Measurements from ENCODE around the gene RSAD1.

RSAD1 gene

DNA sequence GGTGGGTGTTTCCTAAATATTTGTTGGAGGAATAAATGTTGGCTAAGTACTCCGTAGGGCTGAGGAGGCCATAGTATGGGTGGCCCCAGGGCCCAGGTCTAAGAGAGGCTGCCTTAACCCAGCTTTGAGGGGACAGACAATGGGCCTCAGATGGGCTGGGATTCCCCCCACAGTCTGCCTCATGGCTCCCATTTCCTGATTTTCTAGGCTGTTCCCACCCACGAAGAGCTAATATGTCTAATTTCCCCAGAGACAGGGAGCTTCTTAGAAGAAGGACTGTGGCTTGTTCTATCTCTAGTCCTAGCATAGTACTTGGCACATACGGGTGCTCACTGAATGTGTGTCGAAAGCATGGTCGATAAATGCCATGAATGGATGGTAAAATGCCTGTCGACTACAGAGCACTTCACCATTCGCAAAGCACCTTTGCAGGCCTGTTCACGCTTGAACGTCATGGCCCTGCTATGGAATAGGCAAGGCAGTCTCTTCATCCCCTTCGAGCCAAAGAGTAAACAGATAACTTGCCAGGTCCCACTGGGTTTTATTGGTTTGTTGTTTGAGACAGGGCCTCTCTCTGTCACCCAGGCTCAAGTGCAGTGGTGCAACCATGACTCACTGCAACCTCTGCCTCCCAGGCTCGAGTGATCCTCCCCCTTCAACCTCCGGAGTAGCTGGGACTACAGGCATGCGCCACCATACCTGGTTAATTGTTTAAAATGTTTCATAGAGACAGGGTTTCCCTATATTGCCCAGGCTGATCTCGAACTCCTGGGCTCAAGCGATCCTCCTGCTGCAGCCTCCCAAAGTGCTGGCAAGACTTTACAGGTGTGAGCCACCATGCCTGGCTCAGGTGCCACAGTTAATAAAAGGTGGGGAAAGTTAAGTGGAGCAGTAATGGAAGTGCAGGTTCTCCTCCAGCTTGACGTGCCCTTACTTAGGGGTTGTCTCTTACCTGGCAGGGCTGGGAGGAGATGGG is 19.7 kb upstream of the RSAD1 start:
- DNase-seq, result no peak

DNA sequence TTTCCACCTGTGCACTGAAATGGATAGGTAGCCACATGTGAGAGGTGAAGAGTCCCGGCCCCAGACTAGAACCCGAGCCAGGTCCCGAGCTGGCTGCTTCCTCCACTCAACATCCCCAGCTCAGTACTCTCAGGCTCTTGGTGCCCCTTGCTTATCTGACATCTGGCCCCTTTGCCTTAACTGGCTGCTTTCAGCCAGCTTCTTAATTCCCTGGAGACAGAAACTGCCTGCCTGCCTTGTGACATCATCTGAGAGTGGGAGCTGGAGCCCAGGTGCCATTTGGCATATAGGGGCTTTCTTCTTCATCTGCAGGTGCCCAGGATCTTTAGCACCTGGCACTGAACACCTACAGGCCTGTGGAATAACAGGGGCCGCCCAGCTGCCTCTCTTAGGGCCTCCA is 18.9 kb upstream of the RSAD1 start:
- no peak for DNase-seq

DNA sequence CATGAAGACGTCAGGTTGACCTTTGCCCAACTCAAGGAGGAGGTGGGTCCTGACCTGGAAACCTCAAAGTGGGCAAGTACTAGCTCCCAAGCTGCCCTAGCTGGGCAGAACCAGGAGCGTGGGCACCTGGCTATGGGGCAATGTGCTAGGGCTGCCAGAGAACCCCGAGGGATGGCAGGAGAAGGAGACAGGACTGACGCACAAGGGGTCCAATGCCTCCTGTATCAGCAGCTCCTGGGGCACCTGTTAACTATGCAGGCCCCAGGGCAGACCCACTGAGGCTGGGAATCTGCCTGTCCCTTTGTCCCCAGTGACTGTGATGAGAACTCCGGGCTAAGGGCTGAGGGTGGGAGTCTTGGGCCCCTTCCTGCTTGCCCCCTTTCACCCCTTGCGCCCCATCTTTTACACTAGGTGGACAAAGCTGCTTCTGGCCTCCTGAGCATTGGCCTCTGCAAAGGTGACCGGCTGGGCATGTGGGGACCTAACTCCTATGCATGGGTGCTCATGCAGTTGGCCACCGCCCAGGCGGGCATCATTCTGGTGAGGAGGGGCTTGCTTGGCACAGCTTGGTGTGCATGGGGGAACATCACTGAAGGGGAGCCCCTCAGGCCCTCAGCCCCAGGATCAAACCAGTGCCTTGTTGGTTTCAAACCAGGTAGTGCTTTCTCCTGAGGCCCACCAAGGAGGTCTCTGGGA is 17.7 kb upstream of the RSAD1 start:
- DNase-seq, result no peak

DNA sequence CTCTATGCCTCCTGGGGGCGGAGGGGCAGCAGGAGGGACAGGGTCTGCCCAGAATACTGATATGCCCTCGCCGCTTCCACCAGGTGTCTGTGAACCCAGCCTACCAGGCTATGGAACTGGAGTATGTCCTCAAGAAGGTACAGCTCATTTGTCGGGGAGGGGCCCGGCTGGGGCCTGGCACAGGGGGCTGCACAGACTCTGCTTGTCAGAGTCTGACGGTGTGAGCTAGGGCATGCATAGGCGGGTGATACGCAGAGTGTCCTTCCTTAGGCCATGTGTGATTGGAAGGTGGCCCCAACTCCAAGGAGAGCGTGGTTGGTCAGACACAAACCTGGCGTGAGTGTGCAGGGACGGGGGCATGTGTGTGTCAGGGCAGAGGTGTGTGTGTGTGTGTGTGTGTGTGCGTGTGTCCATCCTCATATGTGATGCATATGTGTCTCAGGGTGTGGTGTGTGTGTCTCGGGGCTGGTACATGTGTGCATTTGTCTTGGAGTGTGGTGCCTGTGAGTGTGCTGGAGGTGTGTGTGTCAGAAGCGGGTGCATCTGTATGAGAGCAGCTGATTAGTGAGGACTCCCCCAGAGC is 17.0 kb upstream of the RSAD1 start:
- no peak for DNase-seq

DNA sequence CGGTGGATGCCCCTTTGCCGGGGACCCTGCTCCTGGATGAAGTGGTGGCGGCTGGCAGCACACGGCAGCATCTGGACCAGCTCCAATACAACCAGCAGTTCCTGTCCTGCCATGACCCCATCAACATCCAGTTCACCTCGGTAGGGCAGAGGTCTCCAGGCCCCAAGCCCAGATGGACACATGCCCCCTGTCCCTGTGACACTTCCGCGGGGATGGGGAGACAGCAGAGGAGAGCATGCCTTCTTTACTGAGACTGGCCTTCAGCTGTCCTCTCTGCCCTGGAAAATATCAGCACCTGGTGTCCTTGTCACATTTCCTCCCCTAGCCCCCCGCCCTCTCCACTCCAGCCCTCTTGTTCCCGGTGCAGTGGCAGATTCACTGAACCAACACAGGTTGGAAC is 16.2 kb upstream of the RSAD1 start:
- DNase-seq, result no peak

DNA sequence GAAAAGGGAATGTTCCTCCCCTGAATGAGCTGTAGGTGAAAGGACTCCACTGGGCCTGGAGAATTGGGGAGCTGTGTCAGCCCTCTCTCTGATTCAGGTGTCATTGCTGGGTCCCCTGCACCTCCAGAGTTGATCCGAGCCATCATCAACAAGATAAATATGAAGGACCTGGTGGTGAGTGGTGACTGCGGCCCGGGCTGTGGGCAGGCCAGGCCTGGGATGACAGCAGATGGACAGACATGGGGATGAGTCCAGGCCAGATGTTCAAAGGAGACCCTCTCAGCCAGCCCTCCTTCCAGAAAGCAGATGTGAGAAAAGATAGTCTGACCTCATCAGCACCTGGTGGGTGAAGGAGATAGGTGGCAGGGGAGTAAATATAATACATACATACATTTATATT is 14.5 kb upstream of the RSAD1 start:
- DNase-seq, result no peak

DNA sequence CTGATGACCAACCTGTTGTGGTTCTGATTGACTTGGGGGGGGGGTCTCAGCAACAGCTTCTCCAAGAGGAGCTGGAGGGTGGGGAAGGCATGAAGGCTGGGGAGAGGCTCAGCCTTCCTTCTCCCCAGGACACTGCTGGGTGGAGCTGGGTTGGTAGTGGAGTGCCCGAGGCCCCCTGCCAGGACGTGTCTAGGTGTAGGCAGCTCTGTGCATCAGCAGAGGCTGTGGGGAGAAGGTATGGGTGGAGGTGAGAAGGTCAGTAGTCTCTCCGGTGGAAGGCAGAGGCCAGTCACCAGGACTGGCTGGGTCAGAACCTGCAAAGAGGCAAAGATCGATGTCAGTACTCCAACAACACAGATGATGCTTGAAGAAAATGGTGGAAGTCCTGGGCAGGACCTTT is 13.9 kb upstream of the RSAD1 start:
- no peak for DNase-seq

DNA sequence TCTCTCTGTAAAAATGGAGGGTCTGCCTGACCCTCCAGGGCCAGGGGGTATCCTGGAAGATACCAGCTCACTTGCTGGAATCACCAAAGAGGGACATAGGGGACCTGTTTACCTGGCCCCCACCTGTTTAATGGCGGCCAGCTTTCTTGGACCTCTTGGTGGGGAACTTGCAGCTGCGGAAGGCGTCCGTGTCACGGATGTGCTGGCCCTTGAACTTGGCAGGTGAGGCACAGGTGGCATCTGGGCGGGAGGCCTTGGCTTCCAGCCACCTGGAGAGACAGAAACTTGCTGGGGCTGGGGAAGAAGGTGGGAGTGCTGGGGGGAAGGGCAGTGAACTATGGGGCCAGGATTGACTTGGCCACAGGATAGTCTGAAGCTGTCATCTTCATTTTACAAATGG is 13.5 kb upstream of the RSAD1 start:
- no peak for DNase-seq

DNA sequence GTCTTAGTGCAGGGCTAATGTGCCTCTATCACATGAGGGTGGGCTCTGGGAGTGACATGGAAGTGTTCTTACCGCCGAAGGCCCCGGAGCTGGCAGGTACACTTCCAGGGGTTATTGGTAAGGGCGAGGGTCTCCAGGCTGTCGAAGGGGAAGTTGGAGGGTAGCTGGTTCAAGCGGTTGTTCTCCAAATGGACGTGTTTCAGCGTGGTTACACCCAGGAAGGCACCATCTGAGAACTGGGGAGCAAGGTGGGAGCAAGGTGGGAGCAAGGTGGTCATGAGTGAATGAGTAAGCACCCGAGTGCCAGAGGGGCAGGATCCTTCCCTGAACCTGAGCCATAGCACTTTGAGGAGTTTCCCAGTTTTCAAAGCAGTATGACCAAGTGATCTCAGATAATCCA is 13.0 kb upstream of the RSAD1 start:
- DNase-seq, result no peak

DNA sequence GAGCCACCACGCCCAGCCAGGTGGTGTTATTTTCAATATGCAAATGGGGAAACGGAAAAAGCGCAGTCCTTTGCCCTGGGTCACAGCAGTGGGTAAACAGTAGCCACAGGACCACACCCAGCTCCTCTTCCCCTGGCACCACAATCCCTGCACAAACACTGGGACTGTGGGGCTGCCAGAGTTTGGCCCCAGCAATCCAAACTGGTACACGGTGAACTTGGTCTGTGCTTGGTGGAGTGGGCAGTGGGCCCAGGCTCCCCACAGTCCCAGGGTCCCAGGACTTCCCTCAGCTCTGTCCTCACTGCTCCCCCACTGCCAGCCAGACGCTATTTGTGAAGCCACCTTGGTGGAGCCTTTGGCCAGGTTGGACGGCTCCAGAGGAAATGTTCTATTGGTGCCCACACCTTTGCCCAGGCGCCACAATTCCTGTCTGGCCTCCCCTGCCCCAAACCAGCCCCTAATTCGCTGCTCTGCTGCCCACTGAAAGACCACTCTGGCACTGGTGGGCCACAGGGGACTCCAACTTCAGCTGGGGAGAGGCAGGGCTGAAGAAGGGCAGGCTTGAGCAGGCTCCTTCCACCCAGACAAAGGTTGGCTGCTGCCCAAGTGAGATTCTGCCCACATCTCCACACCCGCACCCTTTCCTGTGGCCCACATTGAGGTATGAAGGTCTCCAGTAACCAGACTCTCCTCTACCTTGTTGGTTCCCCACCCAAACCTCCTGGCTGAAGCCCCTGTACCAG is 12.1 kb upstream of the RSAD1 start:
- no peak for DNase-seq

DNA sequence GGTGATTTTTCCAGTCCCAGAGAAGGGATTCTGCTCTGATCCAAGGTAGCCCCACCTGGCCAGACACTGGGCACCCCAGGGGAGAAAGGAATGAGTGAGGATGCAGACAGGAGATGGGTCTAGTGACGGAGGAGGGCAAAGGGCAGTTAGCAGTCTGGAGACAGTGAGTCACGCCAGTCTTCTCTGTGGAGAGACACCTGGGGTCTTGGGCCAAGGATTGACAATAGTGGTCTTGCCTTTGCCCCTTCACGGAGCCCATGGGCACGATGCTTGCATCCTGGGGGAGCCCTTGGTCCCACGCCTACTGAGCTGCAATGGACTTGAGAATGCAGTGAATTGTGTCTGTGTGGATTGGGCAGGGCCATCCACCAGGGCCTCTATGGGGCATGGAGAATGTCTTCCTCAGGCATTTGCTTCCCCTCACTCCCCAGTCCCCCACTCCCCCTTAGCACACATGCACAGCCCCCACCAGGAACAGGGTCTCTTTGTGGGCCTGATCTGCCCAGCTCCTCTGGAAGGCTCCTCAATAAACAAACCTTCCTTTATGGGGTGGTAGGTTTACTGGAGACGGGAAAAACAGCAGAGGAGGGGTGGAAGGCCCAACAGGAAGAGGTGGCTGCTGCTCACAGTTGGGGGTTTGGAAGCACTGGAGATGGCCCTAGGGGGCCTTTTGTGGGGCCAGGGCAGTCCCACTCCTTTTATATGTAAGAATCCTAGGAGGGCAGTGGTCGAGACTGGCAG is 11.4 kb upstream of the RSAD1 start:
- DNase-seq, result no peak

DNA sequence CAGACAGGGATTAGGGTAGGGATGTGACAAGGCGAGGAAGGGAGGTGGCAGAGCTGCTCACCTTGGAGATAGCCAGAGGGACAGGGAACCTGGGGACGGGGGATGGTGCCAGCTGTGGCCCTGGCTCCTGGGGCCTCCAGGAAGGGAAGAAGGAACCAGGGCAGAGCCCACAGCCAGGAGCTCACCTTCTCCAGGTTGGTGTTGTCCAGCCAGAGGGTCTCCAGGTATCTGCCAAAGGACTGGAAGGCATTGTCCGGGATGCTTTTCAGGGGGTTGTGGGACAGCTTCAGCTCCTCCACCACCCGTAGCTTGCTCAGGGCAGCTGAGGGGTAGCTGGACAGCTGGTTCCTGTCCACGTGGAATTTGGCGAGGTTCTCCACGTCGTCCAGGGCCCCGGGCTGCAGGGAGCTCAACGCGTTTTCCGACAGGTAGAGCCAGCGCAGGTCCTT is 10.8 kb upstream of the RSAD1 start:
- no peak for DNase-seq

DNA sequence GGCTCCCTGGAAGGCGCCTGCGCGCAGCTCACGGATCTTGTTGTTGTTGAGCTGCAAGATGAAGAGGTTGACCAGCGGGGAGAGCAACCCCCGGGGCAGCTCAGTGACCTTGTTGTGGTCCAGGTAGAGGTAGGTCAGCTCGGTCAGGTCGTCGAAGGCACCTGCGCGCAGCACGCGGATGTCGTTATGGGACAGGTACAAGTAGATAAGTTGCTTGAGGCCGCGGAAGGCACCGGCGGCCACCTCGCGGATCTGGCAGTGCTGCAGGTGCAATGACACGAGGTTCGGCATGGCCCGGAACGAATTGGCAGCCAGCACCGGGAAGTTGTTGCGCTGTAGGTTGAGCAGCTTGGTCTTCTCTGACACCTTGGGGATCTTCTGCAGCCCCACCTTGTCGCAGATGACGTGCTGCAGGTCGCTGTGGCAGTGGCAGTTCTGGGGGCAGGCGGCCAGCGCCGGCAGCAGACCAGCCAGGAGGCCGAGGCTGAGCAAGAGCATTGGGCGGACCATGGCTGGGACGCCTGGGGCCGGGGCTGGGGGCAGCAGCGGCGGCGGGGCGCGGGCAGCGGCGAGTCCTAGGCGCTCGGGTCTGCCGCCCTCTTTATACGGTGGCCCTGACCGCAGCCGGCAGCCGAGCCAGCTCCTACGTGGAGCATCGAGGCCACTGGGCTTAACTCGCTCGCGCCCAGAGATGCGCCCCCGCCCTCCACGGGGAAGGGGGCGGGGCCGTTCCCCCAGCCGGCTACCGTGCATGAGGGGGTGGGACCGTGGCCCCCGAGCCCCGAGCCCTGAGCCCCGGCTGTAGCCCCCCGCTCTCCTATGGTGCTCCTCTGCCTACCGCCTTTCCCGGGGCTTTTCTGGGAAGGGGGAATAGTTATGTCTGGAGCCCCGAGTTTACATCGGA is 10.1 kb upstream of the RSAD1 start, which contains the start of gene CHAD:
Gene CHAD, minus strand, starts transcription at position 577 of the 904 bp plus-strand sequence. Its CDS starts 67 bp downstream, at position 510.
- DNase-seq, result no peak

DNA sequence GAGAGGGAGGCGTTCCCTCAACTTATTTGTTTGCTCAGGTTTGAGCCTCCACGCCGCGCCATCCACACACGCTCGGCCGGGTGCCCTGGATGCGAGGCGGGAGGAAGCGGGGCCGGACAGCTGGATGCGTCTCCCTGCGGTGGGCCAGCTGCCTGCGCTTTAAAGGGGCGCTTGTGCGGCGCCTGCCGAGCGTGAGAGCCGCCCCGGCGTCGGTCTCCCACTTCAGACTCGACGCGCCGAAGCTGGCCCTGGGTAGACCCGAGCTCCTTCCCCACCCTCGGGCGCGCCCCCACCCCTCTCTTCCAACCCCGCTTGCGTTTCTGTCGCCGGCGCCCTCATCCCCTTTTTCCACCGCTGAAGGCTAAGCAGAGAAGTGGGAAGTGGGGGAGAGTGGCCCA is 9.5 kb upstream of the RSAD1 start:
- DNase-seq, result no peak

DNA sequence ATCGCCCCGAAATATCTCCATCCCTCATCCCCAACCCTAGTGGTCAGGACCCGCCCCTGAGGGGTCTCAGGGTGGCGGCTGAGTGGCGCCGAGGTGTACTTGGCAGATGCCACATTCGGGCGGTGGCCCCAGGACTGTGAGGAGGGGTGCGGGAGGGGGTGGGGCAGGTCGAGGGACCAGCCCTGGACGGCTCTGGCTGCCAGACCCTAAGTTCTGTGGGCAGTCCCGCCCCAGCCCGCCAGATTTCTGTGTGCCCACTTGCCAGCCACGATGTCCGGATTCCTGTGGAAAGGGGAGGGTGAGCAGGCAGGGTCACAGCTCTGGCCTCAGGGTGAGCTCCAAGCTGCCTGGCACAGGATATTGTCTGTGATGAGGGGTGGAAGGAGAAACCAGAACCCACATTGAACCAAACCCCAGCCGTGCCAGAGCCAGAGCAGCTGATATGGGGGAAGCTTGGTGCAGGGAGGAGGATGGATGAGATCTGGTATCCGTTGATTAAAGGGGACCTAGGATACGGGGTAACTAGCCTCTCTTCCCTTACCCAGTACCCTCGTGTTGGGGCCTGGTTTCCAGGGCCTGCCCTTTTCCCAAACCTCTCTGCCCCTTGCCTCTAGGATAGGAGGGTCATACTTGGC is 8.9 kb upstream of the RSAD1 start:
- DNase-seq, result no peak

DNA sequence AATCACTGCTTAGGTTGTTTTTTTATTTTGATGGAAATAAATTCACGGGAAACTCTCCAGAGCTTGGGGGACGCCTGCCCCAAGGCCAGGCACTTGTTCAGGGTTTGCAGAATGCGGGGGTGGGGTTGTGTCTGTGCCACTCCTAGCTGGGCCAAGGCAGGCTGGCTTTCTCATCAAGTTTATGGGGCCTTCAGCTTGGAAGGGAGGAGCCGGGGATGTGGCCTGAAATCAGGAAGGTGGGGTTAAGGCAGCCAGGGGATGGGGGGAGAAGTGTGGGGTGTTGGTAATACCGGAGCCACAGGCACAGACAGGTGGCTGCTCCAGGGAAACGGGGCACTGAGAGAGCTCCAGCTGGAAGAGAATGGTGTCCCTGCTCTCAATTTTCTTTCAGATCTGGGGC is 8.2 kb upstream of the RSAD1 start:
- DNase-seq, result no peak

DNA sequence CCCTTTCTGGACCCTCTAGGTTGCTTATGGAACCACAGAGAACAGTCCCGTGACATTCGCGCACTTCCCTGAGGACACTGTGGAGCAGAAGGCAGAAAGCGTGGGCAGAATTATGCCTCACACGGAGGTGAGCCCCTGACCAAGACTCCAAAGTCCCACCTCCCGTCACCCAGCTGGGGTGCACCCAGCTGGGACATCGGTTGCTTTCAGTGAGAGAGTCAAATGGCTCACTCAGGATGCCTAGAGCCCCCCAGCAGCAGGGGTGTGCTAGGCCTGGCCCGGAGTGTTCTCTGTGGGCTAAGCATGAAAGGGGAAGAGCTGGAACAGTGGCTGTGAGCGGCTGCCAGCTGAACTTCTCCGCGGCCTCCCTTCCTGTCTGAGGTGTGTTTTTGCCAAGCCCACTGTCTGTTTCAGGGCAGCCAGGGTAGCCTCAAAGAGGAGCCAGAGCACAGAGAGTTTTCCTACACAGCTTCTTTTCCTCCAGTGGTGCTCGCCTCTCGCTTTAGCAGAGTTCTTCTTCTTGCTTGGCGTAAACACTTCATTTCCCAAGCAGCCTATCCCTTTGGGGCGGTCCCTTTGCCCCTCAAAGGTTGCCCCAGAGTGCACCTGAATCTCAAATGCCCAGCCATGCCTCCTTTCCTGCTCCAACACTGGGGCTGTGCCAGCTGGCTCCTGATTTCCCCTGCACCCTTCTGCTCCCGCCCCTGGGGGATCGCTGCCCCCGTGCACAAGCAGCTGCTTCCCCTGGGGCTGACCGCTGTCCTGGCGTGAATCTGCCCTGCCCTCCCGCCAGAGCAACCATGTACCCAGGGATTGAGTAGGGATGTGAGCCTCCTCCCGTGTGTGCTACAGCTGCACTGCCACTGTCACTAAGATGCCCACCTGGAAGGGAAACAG is 7.4 kb upstream of the RSAD1 start:
- no peak for DNase-seq

DNA sequence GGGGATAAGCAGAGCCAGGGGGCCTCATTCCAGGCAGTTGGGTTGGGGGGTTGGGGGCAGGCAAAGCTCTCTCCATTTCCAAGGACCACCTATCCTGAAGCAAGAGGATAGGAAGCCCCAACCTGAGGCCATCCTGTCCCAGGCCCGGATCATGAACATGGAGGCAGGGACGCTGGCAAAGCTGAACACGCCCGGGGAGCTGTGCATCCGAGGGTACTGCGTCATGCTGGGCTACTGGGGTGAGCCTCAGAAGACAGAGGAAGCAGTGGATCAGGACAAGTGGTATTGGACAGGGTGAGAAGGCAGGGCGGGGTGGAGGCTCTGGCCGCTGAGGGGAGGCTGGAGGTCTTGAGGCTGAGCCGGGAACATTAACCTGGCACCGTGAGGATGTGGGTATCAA is 6.4 kb upstream of the RSAD1 start:
- no peak for DNase-seq

DNA sequence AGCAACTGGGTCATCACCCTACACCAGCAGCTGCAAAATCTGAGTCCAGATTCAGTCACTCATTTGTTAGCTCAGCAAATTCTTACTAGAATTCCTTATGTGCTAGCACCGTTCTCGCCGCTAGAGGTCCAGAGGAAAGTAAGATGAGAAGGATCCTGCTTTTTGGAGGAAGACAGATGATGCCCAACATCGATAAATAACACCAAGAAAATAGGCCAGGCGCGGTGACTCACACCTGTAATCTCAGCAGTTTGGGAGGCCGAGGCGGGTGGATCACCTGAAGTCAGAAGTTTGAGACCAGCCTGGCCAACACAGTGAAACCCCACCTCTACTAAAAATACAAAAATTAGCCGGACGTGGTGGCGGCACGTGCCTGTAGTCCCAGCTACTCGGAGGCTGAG is 5.9 kb upstream of the RSAD1 start:
- peak; percentile 29 for DNase-seq

DNA sequence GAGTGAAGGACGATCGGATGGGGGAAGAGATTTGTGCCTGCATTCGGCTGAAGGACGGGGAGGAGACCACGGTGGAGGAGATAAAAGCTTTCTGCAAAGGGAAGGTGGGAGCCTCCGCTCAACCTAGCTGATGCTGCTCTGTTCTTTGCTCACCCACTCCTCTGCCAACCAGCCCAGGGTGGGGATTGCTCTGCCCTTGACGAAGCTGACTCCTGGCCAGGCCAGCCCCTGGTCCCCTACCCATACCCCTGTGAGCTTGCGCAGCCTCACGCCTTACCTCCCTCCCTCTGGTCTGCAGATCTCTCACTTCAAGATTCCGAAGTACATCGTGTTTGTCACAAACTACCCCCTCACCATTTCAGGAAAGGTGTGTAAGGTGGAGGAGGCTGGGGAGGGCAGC is 4.8 kb upstream of the RSAD1 start:
- no peak for DNase-seq

Measured in fibroblast of skin of right biceps (primary cell).